NCI-H2029 (cell line): ENCODE data around the gene ADGRB2.

Experiments used
- DNase-seq: peaks from one replicate; lab custom pipeline; 2025; lab: John Stamatoyannopoulos, UW

ADGRB2 gene

GRCh38 chr1:31793586-31794285 lies 29.6 kb upstream of the ADGRB2 start:
- no peak for DNase-seq

- DNase-seq, result no peak
Observed at GRCh38 chr1:31793086-31793485, 28.9 kb upstream of the ADGRB2 start.

GRCh38 chr1:31792541-31792940 lies 28.4 kb upstream of the ADGRB2 start:
- DNase-seq, result no peak

- no peak for DNase-seq
Observed at GRCh38 chr1:31792116-31792515, 28.0 kb upstream of the ADGRB2 start.

GRCh38 chr1:31791131-31791858 lies 27.2 kb upstream of the ADGRB2 start:
- DNase-seq, result no peak

- no peak for DNase-seq
Observed at GRCh38 chr1:31790641-31791091, 26.5 kb upstream of the ADGRB2 start.

GRCh38 chr1:31790140-31790539 lies 26.0 kb upstream of the ADGRB2 start:
- DNase-seq, result no peak

- DNase-seq, result peak; percentile 52
Observed at GRCh38 chr1:31789259-31790065, 25.3 kb upstream of the ADGRB2 start.

GRCh38 chr1:31788825-31789256 lies 24.7 kb upstream of the ADGRB2 start:
- DNase-seq, result no peak

- peak; percentile 52 for DNase-seq
Observed at GRCh38 chr1:31788138-31788824, 24.1 kb upstream of the ADGRB2 start.

- no peak for DNase-seq
Observed at GRCh38 chr1:31787786-31788137, 23.6 kb upstream of the ADGRB2 start.

GRCh38 chr1:31787261-31787660 lies 23.1 kb upstream of the ADGRB2 start:
- no peak for DNase-seq

- DNase-seq, result no peak
Observed at GRCh38 chr1:31786366-31787060, 22.4 kb upstream of the ADGRB2 start.

GRCh38 chr1:31785947-31786290 lies 21.8 kb upstream of the ADGRB2 start:
- no peak for DNase-seq

- no peak for DNase-seq
Observed at GRCh38 chr1:31785020-31785946, 21.1 kb upstream of the ADGRB2 start.

GRCh38 chr1:31784356-31785019 lies 20.3 kb upstream of the ADGRB2 start:
- DNase-seq, result no peak

GRCh38 chr1:31783846-31784245 lies 19.7 kb upstream of the ADGRB2 start:
- no peak for DNase-seq

- no peak for DNase-seq
Observed at GRCh38 chr1:31782421-31783410, 18.6 kb upstream of the ADGRB2 start.
